Measurements from ENCODE around the gene PRDX1.
"Not testable (repeated sequence)": the region's sequence is repeated elsewhere in the genome, so short reads cannot be mapped to it uniquely, and the experiment has no call there.

Gene PRDX1

DNA sequence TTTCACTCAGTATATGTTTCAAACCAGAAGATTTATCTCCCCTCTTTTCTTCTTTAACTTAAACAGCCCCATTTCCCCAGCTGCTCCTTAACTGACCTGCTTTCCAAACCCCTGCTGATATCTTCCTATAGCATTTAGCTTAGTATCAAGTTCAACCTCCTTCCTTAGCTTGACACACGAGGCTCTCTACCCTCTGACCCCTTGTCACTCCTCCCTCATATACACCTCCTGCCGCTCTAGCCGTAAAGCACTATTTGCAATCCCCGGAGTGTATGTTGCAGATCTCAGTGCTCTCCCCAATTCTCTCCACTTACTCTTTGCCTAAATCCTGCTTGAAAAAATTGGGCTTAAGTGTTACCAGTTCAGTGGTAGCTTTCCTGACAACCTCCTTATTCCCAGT lies 15.2 kb upstream of the PRDX1 start:
- Histone ChIP-seq H3K27me3 (ENCODE audit: control insufficient read depth, insufficient read depth, low read length, poor library complexity, severe bottlenecking) (no peaks in the 10 kb centered on the region), H3K36me3 (ENCODE audit: control insufficient read depth, insufficient read depth, low read length) (no peaks in the 10 kb centered on the region), H3K9me3 (ENCODE audit: control insufficient read depth, low read length) (no peaks in the 10 kb centered on the region), H3K4me1 (ENCODE audit: control insufficient read depth, insufficient read depth, low read length) (no peaks in the 10 kb centered on the region), H3K27ac (ENCODE audit: insufficient read depth, low read depth, low read length, poor library complexity, severe bottlenecking) (no peak overlapping the region), H3K4me3 (ENCODE audit: insufficient read depth, low read depth, low read length) (no peak overlapping the region)
- WGBS, 2 experiments, result 65 to 70% methylated on average over 4 of the region's 4 CpGs

GRCh38 chr1:45535988-45536766 lies 14.5 kb upstream of the PRDX1 start:
- Histone ChIP-seq H3K4me3 (ENCODE audit: insufficient read depth, low read depth, low read length) (no peak overlapping the region), H3K4me1 (ENCODE audit: control insufficient read depth, insufficient read depth, low read length) (no peaks in the 10 kb centered on the region), H3K9me3 (ENCODE audit: control insufficient read depth, low read length) (no peaks in the 10 kb centered on the region), H3K27ac (ENCODE audit: insufficient read depth, low read depth, low read length, poor library complexity, severe bottlenecking) (no peak overlapping the region), H3K36me3 (ENCODE audit: control insufficient read depth, insufficient read depth, low read length) (no peaks in the 10 kb centered on the region), H3K27me3 (ENCODE audit: control insufficient read depth, insufficient read depth, low read length, poor library complexity, severe bottlenecking) (no peaks in the 10 kb centered on the region)
- 79 to 81% methylated on average over 5 to 6 of the region's 6 CpGs for WGBS, 2 experiments

GRCh38 chr1:45531873-45532272 lies 10.2 kb upstream of the PRDX1 start:
- H3K4me1 ChIP-seq (ENCODE audit: control insufficient read depth, insufficient read depth, low read length), result no peaks in the 10 kb centered on the region
- H3K27me3 ChIP-seq (ENCODE audit: control insufficient read depth, insufficient read depth, low read length, poor library complexity, severe bottlenecking), result no peaks in the 10 kb centered on the region
- 91% methylated on average over 5 of the region's 5 CpGs for WGBS, 2 experiments
- no peaks in the 10 kb centered on the region for H3K36me3 ChIP-seq (ENCODE audit: control insufficient read depth, insufficient read depth, low read length)
- H3K27ac ChIP-seq (ENCODE audit: insufficient read depth, low read depth, low read length, poor library complexity, severe bottlenecking), result no peak overlapping the region
- no peak overlapping the region for H3K4me3 ChIP-seq (ENCODE audit: insufficient read depth, low read depth, low read length)
- H3K9me3 ChIP-seq (ENCODE audit: control insufficient read depth, low read length), result no peaks in the 10 kb centered on the region

- Histone ChIP-seq H3K27me3 (ENCODE audit: control insufficient read depth, insufficient read depth, low read length, poor library complexity, severe bottlenecking) (no peaks in the 10 kb centered on the region), H3K9me3 (ENCODE audit: control insufficient read depth, low read length) (no peaks in the 10 kb centered on the region), H3K4me1 (ENCODE audit: control insufficient read depth, insufficient read depth, low read length) (no peaks in the 10 kb centered on the region), H3K27ac (ENCODE audit: insufficient read depth, low read depth, low read length, poor library complexity, severe bottlenecking) (no peak overlapping the region), H3K36me3 (ENCODE audit: control insufficient read depth, insufficient read depth, low read length) (no peaks in the 10 kb centered on the region), H3K4me3 (ENCODE audit: insufficient read depth, low read depth, low read length) (no peak overlapping the region)
- 95 to 97% methylated on average over 7 to 11 of the region's 11 CpGs for WGBS, 2 experiments
Observed at GRCh38 chr1:45530632-45531135, 9.0 kb upstream of the PRDX1 start.

- Histone ChIP-seq H3K36me3 (ENCODE audit: control insufficient read depth, insufficient read depth, low read length) (no peaks in the 10 kb centered on the region), H3K27ac (ENCODE audit: insufficient read depth, low read depth, low read length, poor library complexity, severe bottlenecking) (no peak overlapping the region), H3K9me3 (ENCODE audit: control insufficient read depth, low read length) (no peaks in the 10 kb centered on the region), H3K4me1 (ENCODE audit: control insufficient read depth, insufficient read depth, low read length) (peaks cover 7% of the 10 kb centered on the region), H3K27me3 (ENCODE audit: control insufficient read depth, insufficient read depth, low read length, poor library complexity, severe bottlenecking) (no peaks in the 10 kb centered on the region), H3K4me3 (ENCODE audit: insufficient read depth, low read depth, low read length) (no peak overlapping the region)
- 93 to 100% methylated on average over 1 of the region's 1 CpG for WGBS, 2 experiments
Observed at GRCh38 chr1:45526135-45526644, 4.5 kb upstream of the PRDX1 start.

DNA sequence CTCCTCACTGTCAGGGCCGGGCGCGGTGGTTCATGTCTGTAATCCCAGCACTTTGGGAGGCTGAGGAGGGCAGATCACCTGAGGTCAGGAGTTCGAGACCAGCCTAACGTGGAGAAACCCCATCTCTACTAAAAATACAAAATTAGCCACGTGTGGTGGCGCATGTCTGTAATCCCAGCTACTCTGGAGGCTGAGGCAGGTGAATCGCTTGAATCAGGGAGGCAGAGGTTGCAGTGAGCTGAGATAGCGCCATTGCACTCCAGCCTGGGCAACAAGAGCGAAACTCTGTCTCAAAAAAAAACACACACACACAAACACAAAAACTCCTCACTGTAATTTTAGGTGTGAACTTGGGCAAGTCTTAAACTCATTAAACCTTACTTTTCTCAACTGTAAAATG lies 2.3 kb upstream of the PRDX1 start:
- H3K4me3 ChIP-seq (ENCODE audit: insufficient read depth, low read depth, low read length); H3K27me3 ChIP-seq (ENCODE audit: control insufficient read depth, insufficient read depth, low read length, poor library complexity, severe bottlenecking); H3K27ac ChIP-seq (ENCODE audit: insufficient read depth, low read depth, low read length, poor library complexity, severe bottlenecking); H3K9me3 ChIP-seq (ENCODE audit: control insufficient read depth, low read length); H3K36me3 ChIP-seq (ENCODE audit: control insufficient read depth, insufficient read depth, low read length): not testable (repeated sequence)
- WGBS, 2 experiments, result 95 to 97% methylated on average over 9 to 10 of the region's 10 CpGs
- peaks cover 12% of the 10 kb centered on the region for H3K4me1 ChIP-seq (ENCODE audit: control insufficient read depth, insufficient read depth, low read length)

DNA sequence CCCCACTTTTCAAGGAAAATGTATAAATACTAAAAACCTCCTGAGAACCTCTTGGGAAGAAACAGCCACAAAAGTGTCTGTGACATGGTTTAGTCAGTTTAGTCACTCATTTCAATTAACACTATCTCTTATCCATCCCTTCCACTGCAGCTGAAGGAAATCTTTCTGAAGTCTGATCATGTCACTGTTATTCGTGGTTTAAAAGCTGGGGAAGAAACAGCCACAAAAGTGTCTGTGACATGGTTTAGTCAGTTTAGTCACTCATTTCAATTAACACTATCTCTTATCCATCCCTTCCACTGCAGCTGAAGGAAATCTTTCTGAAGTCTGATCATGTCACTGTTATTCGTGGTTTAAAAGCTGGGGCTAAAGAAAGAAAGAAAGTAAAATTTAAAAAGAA lies 1.8 kb upstream of the PRDX1 start:
- not testable (repeated sequence) for H3K9me3 ChIP-seq (ENCODE audit: control insufficient read depth, low read length); H3K27ac ChIP-seq (ENCODE audit: insufficient read depth, low read depth, low read length, poor library complexity, severe bottlenecking); H3K4me3 ChIP-seq (ENCODE audit: insufficient read depth, low read depth, low read length); H3K27me3 ChIP-seq (ENCODE audit: control insufficient read depth, insufficient read depth, low read length, poor library complexity, severe bottlenecking); H3K36me3 ChIP-seq (ENCODE audit: control insufficient read depth, insufficient read depth, low read length)
- peaks cover 12% of the 10 kb centered on the region for H3K4me1 ChIP-seq (ENCODE audit: control insufficient read depth, insufficient read depth, low read length)
- 80 to 92% methylated on average over 1 of the region's 2 CpGs for WGBS, 2 experiments

- Histone ChIP-seq H3K4me1 (ENCODE audit: control insufficient read depth, insufficient read depth, low read length) (peaks cover 12% of the 10 kb centered on the region), H3K27me3 (ENCODE audit: control insufficient read depth, insufficient read depth, low read length, poor library complexity, severe bottlenecking) (no peaks in the 10 kb centered on the region), H3K4me3 (ENCODE audit: insufficient read depth, low read depth, low read length) (peak overlapping the region; percentile 57), H3K9me3 (ENCODE audit: control insufficient read depth, low read length) (no peaks in the 10 kb centered on the region), H3K36me3 (ENCODE audit: control insufficient read depth, insufficient read depth, low read length) (no peaks in the 10 kb centered on the region), H3K27ac (ENCODE audit: insufficient read depth, low read depth, low read length, poor library complexity, severe bottlenecking) (peak overlapping the region; percentile 22)
- 81 to 87% methylated on average over 21 of the region's 21 CpGs for WGBS, 2 experiments
Observed at GRCh38 chr1:45522324-45523104, 830 bp upstream of the PRDX1 start.

GRCh38 chr1:45519774-45520173 lies 1.9 kb downstream of the PRDX1 start:
- H3K9me3 ChIP-seq (ENCODE audit: control insufficient read depth, low read length); H3K4me1 ChIP-seq (ENCODE audit: control insufficient read depth, insufficient read depth, low read length); H3K4me3 ChIP-seq (ENCODE audit: insufficient read depth, low read depth, low read length); H3K27ac ChIP-seq (ENCODE audit: insufficient read depth, low read depth, low read length, poor library complexity, severe bottlenecking); H3K27me3 ChIP-seq (ENCODE audit: control insufficient read depth, insufficient read depth, low read length, poor library complexity, severe bottlenecking): not testable (repeated sequence)
- WGBS, 2 experiments, result 82 to 83% methylated on average over 16 of the region's 16 CpGs
- peaks cover 23% of the 10 kb centered on the region for H3K36me3 ChIP-seq (ENCODE audit: control insufficient read depth, insufficient read depth, low read length)

DNA sequence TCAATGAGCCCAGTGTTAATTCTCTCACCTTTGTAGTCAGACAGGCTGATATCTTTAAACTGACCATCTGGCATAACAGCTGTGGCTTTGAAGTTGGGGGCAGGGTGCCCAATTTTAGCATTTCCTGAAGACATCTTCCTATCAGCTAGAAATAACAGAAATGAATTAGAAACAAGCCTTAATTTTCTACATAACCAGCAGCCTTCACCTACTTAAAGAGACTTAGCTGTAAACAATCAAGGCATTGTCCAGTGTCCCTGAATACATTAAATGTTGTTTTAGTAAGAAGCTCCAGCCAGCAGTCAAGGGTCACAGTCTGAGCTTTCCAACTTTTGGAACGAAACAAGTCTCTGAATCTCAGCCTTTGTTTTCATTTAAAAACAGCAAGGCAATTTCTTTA lies 2.8 kb downstream of the PRDX1 start:
- H3K9me3 ChIP-seq (ENCODE audit: control insufficient read depth, low read length), result no peaks in the 10 kb centered on the region
- H3K4me1 ChIP-seq (ENCODE audit: control insufficient read depth, insufficient read depth, low read length), result peaks cover 5% of the 10 kb centered on the region
- H3K36me3 ChIP-seq (ENCODE audit: control insufficient read depth, insufficient read depth, low read length), result peaks cover 29% of the 10 kb centered on the region
- WGBS, 2 experiments, result 68 to 85% methylated on average over 1 of the region's 1 CpG
- H3K27me3 ChIP-seq (ENCODE audit: control insufficient read depth, insufficient read depth, low read length, poor library complexity, severe bottlenecking), result no peaks in the 10 kb centered on the region
- no peak overlapping the region for H3K4me3 ChIP-seq (ENCODE audit: insufficient read depth, low read depth, low read length)
- no peak overlapping the region for H3K27ac ChIP-seq (ENCODE audit: insufficient read depth, low read depth, low read length, poor library complexity, severe bottlenecking)

Data from ectodermal cell (in vitro differentiated cells).